H1 (cell line): ENCODE measurements around the gene IFNG.

ENCODE experiments used
- CEBPB ChIP-seq: IDR thresholded peaks from 2 replicates; pipeline ENCODE4 v1.6.1; 2012; ENCODE audit warnings: low read depth, low read length
- EP300 ChIP-seq, 2 experiments: IDR thresholded peaks; 1 replicate in 1 of 2; 2 replicates in 1 of 2; pipeline ENCODE4 v1.6.1; 2011 to 2012; ENCODE audit warnings: low read depth in 2 of 2, low read length in 2 of 2, mild to moderate bottlenecking in 2 of 2, borderline replicate concordance in 1 of 2, inconsistent platforms in 1 of 2, moderate library complexity in 1 of 2
- EZH2 ChIP-seq: fragments of 200-600 bp; sonication (generic); IDR thresholded peaks from 2 replicates; pipeline ENCODE4 v1.7.1; 2012; ENCODE audit warnings: low read depth, mild to moderate bottlenecking, moderate library complexity, low read length, inconsistent platforms; ENCODE audit not compliant: severe bottlenecking
- JUND ChIP-seq: IDR thresholded peaks from 2 replicates; pipeline ENCODE4 v1.6.1; 2011; ENCODE audit warnings: mild to moderate bottlenecking, improper control_type of control experiment, low read length
- MAFK ChIP-seq: IDR thresholded peaks from 2 replicates; pipeline ENCODE4 v1.6.1; 2012; ENCODE audit warnings: low read depth, mild to moderate bottlenecking, improper control_type of control experiment, low read length
- MAX ChIP-seq: IDR thresholded peaks from 2 replicates; pipeline ENCODE4 v1.6.1; 2012; ENCODE audit warnings: inconsistent platforms
- POLR2A ChIP-seq, 2 experiments: IDR thresholded peaks; 1 replicate in 1 of 2; 2 replicates in 1 of 2; pipeline ENCODE4 v1.6.1; 2011; ENCODE audit warnings: low read depth in 2 of 2, low read length in 2 of 2, mild to moderate bottlenecking in 2 of 2; ENCODE audit errors: control extremely low read depth in 1 of 2
- POLR2AphosphoS5 ChIP-seq: IDR thresholded peaks from 2 replicates; pipeline ENCODE4 v1.6.1; 2011; ENCODE audit warnings: low read depth, low read length
- RAD21 ChIP-seq, 2 experiments: IDR thresholded peaks in 1 of 2; conservative IDR thresholded peaks in 1 of 2; 2 replicates each; pipeline ENCODE4 v1.6.1; 2011; ENCODE audit warnings: low read depth in 2 of 2, low read length in 2 of 2, improper control_type of control experiment in 1 of 2, inconsistent platforms in 1 of 2, mild to moderate bottlenecking in 1 of 2, moderate library complexity in 1 of 2
- SAP30 ChIP-seq: fragments of 300-600 bp; sonication (generic); IDR thresholded peaks from 2 replicates; pipeline ENCODE4 v1.7.1; 2012; ENCODE audit warnings: low read length, moderate library complexity, mild to moderate bottlenecking, inconsistent platforms; ENCODE audit not compliant: insufficient read depth, insufficient replicate concordance
- SIN3A ChIP-seq, 2 experiments: IDR thresholded peaks in 1 of 2; conservative IDR thresholded peaks in 1 of 2; 2 replicates each; pipeline ENCODE4 v1.6.1; 2011 to 2012; ENCODE audit warnings: low read length in 2 of 2, improper control_type of control experiment in 1 of 2, low read depth in 1 of 2, mild to moderate bottlenecking in 1 of 2
- TAF1 ChIP-seq: IDR thresholded peaks from 2 replicates; pipeline ENCODE4 v1.6.1; 2011; ENCODE audit warnings: mild to moderate bottlenecking, low read depth, low read length
- TF ChIP-seq, protein P1 (sequence below), 3 experiments: IDR thresholded peaks; 1 replicate in 2 of 3; 2 replicates in 1 of 3; pipeline versions ENCODE4 v1.5.1 to v1.6.1; 2011; ENCODE audit warnings: low read length in 3 of 3, mild to moderate bottlenecking in 3 of 3, inconsistent platforms in 2 of 3, low read depth in 1 of 3, moderate library complexity in 1 of 3; ENCODE audit not compliant: insufficient read depth in 1 of 3; ENCODE audit errors: control extremely low read depth in 1 of 3

DNA sequence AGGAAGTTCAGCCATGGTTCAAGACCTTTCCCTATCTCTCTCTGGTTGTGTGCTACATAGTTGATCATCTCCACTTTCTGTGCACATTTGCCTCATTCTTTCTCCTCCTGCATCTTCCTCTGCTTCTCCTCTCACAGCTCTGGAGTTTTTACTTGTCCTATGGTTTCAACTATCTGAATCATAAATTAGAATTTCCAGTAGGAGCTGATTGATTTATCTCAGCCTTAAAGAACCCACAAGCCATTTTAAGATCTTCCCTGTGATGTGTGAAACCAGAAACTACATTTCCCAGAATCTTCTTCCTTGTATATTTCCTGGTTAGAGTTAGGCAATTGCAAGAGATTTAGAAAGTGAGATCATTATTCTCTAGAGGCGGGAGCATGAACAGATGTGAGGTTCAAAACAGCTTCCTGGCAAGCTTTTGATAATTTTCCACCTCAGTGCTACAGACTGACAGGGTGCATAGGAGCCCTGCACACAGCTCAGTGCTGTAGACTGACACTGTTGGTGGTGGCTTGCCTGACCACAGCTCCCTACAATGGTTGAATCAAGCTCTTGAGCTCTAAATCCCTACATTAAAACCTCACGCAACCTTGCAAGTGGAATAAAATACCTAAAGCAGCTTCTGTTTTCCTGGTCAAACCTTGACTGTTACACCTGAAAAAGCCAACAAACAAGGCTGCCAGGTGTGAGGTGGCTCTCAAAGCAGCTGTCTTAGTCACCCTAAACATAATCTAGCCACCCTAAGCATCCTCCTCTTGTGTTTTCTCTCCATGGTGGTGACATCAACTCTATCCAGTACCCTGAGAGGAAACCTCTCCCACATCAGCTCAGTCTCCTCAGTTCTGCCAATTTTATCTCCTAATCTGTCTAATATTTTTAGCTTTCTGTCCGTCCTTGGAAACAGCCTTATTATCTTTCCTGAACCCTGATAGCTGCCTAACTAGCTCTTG lies 21.5 kb upstream of the IFNG start:
- TF ChIP-seq, protein P1, sequence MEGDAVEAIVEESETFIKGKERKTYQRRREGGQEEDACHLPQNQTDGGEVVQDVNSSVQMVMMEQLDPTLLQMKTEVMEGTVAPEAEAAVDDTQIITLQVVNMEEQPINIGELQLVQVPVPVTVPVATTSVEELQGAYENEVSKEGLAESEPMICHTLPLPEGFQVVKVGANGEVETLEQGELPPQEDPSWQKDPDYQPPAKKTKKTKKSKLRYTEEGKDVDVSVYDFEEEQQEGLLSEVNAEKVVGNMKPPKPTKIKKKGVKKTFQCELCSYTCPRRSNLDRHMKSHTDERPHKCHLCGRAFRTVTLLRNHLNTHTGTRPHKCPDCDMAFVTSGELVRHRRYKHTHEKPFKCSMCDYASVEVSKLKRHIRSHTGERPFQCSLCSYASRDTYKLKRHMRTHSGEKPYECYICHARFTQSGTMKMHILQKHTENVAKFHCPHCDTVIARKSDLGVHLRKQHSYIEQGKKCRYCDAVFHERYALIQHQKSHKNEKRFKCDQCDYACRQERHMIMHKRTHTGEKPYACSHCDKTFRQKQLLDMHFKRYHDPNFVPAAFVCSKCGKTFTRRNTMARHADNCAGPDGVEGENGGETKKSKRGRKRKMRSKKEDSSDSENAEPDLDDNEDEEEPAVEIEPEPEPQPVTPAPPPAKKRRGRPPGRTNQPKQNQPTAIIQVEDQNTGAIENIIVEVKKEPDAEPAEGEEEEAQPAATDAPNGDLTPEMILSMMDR (IDR thresholded peaks at IDR 0.05; ENCODE audit: control extremely low read depth in 1 of 3, insufficient read depth in 1 of 3, low read depth in 1 of 3, low read length in 3 of 3), result no peak
- TF ChIP-seq RAD21 (IDR thresholded peaks at IDR 0.05 in 1 of 2, conservative IDR thresholded peaks at IDR 0.05 in 1 of 2; ENCODE audit: low read depth in 2 of 2, low read length in 2 of 2) (no peak), POLR2AphosphoS5 (no peak), MAX (no peak), CEBPB (no peak), POLR2A (IDR thresholded peaks at IDR 0.05; ENCODE audit: control extremely low read depth in 1 of 2, low read depth in 2 of 2, low read length in 2 of 2) (no peak), SIN3A (conservative IDR thresholded peaks at IDR 0.05 in 1 of 2, IDR thresholded peaks at IDR 0.05 in 1 of 2; ENCODE audit: low read depth in 1 of 2, low read length in 2 of 2) (no peak), JUND (no peak), SAP30 (no peak), TAF1 (no peak), EZH2 (no peak), EP300 (IDR thresholded peaks at IDR 0.05; ENCODE audit: borderline replicate concordance in 1 of 2, low read depth in 2 of 2, low read length in 2 of 2) (no peak), MAFK (no peak)
